22Rv1 (cell line): ENCODE measurements around the gene PEX19.

Experiments used
- ZFX ChIP-seq: fragments of 450-650 bp; IDR thresholded peaks from 2 replicates; pipeline ENCODE4 v1.6.1; 2017; ENCODE audit warnings: antibody characterized with exemption, borderline replicate concordance
- TF ChIP-seq, protein P1 (sequence below): fragments of 450-650 bp; IDR thresholded peaks from 2 replicates; pipeline ENCODE4 v1.5.1; 2017; ENCODE audit warnings: mild to moderate bottlenecking

GRCh38 chr1:160258177-160258798 is 26.6 kb downstream of the PEX19 start:
- TF ChIP-seq, protein P1, sequence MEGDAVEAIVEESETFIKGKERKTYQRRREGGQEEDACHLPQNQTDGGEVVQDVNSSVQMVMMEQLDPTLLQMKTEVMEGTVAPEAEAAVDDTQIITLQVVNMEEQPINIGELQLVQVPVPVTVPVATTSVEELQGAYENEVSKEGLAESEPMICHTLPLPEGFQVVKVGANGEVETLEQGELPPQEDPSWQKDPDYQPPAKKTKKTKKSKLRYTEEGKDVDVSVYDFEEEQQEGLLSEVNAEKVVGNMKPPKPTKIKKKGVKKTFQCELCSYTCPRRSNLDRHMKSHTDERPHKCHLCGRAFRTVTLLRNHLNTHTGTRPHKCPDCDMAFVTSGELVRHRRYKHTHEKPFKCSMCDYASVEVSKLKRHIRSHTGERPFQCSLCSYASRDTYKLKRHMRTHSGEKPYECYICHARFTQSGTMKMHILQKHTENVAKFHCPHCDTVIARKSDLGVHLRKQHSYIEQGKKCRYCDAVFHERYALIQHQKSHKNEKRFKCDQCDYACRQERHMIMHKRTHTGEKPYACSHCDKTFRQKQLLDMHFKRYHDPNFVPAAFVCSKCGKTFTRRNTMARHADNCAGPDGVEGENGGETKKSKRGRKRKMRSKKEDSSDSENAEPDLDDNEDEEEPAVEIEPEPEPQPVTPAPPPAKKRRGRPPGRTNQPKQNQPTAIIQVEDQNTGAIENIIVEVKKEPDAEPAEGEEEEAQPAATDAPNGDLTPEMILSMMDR, result no peak
- no peak for TF ChIP-seq ZFX
